HUDEP-2 (cell line): ENCODE measurements around the gene PSORS1C2.

ENCODE experiments used
- DNase-seq, 76 experiments: peaks; one replicate each; lab custom pipeline; 2025; ENCODE audit not compliant: unreplicated experiment in 76 of 76; lab: John Stamatoyannopoulos, UW

The PSORS1C2 gene

GRCh38 chr6:31143148-31143547, 4.3 kb upstream of the PSORS1C2 start:
- DNase-seq, result no peak

- no peak for DNase-seq
Measured at GRCh38 chr6:31142361-31142761, 3.5 kb upstream of the PSORS1C2 start.

GRCh38 chr6:31140643-31141042, 1.8 kb upstream of the PSORS1C2 start:
- DNase-seq, result no peak

- no peak for DNase-seq
Measured at GRCh38 chr6:31139599-31139998, 733 bp upstream of the PSORS1C2 start.

- no peak for DNase-seq
Measured at GRCh38 chr6:31135710-31136109, 3.2 kb downstream of the PSORS1C2 start.

- DNase-seq, result no peak
Measured at GRCh38 chr6:31132806-31133205, 6.1 kb downstream of the PSORS1C2 start.

- DNase-seq, result no peak
Measured at GRCh38 chr6:31131595-31131994, 7.3 kb downstream of the PSORS1C2 start.

GRCh38 chr6:31130751-31131150, 8.1 kb downstream of the PSORS1C2 start:
- DNase-seq, result no peak

- DNase-seq, result no peak
Measured at GRCh38 chr6:31129130-31129529, 9.7 kb downstream of the PSORS1C2 start.

GRCh38 chr6:31128093-31128676, 10.7 kb downstream of the PSORS1C2 start:
- peak in 51 of 76 experiments; percentile 6 to 71 (median 38) for DNase-seq

GRCh38 chr6:31126396-31127175, 12.3 kb downstream of the PSORS1C2 start:
- DNase-seq, result peak in 10 of 76 experiments; percentile 8 to 36 (median 20)

GRCh38 chr6:31125586-31126363, 13.1 kb downstream of the PSORS1C2 start:
- no peak for DNase-seq

- no peak for DNase-seq
Measured at GRCh38 chr6:31125162-31125561, 13.7 kb downstream of the PSORS1C2 start.

- DNase-seq, result peak in 30 of 76 experiments; percentile 5 to 74 (median 26)
Measured at GRCh38 chr6:31122791-31123706, 15.8 kb downstream of the PSORS1C2 start.

- no peak for DNase-seq
Measured at GRCh38 chr6:31121131-31121790, 17.6 kb downstream of the PSORS1C2 start.

- DNase-seq, result no peak
Measured at GRCh38 chr6:31120151-31120915, 18.5 kb downstream of the PSORS1C2 start, which contains the start of gene CDSN. Gene CDSN, minus strand, starts transcription at chr6:31120446. Its CDS starts 27 bp downstream, at chr6:31120419.

- DNase-seq, result no peak
Measured at GRCh38 chr6:31118178-31118577, 20.7 kb downstream of the PSORS1C2 start.

- DNase-seq, result no peak
Measured at GRCh38 chr6:31116661-31117385, 22.0 kb downstream of the PSORS1C2 start.
